Myocyte (in vitro differentiated cells): ENCODE data around the gene ANKRD40CL. TPM values are rescaled to one million over a fixed set of nuclear protein-coding genes. Genes with fewer than 3 reads are reported as not detected.
"Not testable (repeated sequence)": the region's sequence is repeated elsewhere in the genome, so short reads cannot be mapped to it uniquely, and the experiment has no call there.

Experiments
- DNase-seq: peaks from one replicate; pipeline ENCODE4 v3.0.0-alpha.2; 2012; ENCODE audit warnings: low read depth
- polyA plus RNA-seq: library from polyadenylated mRNA; unstranded; fragments of >200 nt; gene quantifications from one replicate; pipeline ENCODE4 v1.2.1, GENCODE V29; 2012; ENCODE audit warnings: missing spikeins
- total RNA-seq: library from RNA; depleted of rRNA; stranded (reverse); fragments of >200 nt; gene quantifications from 2 replicates; pipeline ENCODE4 v1.2.3, GENCODE V29; 2014

Gene ANKRD40CL, protein sequence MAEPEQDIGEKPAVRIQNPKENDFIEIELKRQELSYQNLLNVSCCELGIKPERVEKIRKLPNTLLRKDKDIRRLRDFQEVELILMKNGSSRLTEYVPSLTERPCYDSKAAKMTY
- not detected in 2 replicates for total RNA-seq
- polyA plus RNA-seq, result not detected

DNA sequence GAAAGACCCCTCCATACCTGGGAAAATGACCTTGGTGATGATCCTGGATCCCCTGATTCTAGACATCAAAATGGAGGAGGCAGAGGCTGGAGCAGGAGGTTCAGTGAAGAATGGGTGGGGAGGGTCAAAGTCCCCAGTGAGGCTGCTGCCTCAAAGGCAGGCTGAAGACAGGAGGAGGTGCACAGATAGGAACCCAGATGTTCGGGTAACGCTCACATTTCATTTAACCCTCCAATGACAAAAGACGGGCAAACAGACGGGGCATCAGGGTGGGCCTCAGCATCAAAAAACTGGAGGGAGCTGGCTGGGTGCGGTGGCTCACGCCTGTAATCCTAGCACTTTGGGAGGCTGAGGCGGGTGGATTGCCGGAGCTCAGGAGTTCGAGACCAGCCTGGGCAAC is at the start of gene ANKRD40CL:
ANKRD40CL (minus strand) TSS at position 73 of the 400 bp plus-strand sequence. CDS start 605 bp downstream, outside the sequence.
- no peak for DNase-seq

DNA sequence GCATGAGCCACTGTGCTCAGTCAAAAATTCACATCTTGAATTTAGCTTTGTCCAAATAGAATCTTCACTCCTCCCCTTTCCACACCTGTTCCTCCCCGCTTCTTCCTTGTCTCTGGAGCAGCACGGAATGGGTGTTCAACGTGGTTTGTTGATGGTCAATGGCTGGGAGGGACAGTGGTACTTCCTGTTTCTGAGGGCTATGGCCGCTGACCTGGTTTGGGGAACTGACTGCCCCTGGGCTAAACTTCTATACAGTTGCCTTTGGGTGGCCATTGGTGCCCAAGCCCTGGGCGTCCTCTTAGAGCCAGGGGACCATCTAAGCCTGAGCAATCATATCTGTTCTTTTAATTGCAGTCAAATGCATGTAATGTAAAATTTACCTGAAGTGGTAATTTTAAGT is 49.0 kb upstream of the ANKRD40CL start:
- DNase-seq, result no peak

DNA sequence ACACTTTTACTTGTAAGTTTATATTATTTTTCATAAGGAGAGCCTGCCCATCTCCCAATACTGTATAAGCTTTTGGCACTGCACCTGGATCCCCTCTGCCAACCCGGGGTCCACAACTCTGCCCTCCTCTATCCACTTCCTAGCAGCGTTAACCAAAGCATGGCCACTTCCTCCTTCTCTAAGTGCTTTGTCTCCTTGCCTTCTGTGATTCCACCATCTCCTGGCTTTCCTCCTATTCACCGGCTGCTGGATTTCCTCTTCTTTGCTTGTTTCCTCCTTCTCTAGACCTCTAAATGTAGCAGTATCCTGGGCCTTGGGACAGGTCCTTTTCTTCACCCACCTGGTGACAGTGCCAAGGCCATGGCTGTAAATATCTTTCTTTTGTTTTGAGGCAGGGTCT is 48.1 kb upstream of the ANKRD40CL start:
- DNase-seq, result no peak

DNA sequence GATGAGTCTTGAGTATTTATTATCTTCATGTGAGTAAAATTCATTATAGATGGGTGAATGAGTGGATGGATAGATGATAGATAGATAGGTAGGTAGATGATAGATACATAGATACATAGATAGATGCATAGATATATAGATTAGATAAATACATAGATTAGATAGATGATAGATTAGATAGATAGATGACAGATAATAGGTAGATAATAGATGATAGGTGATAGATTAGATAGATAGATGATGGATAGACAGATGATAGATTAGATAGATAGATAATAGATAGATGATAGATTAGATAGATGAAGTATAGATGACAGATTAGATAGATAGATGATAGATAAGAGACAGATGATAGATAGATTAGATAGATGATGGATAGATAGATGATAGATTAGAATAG is 46.3 kb upstream of the ANKRD40CL start:
- no peak for DNase-seq

DNA sequence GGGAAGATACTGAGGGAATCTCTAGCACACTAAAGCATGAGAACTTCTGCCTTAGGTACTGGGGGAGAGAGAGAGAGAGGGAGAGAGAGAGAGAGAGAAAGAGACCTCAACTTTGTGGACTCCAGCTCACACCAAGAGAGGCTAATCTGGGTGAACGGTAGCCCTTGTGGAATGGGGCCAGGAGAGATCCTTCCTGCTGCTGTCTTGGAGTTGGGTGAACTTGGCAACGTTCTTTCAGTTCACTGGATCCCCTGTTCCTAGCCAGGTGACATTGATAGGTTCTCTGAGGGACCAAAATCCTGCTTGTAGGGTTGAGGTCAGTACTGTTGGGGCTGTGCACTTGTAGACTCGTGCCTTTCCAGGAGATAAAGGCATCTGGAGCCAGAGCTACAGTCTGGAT is 41.6 kb upstream of the ANKRD40CL start:
- DNase-seq, result no peak

DNA sequence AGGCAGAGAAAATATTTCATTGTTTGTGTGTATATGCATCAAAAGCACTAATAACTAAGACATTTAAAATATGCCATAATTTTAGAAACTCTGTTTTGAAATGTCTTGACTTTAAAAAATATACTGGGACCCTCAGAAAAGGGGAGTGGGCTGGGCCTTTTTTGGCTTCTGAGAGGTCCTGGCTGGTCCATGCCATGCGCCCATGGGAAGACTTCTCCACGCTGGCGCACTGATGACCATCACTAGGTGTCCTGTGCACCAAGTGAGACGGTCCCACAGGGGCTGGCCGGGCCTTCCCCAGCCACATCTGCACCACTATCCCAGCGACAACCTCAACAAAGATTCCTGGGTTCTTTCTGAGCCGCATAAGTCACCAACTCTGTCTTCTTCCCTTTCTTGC is 41.1 kb upstream of the ANKRD40CL start:
- DNase-seq, result no peak

DNA sequence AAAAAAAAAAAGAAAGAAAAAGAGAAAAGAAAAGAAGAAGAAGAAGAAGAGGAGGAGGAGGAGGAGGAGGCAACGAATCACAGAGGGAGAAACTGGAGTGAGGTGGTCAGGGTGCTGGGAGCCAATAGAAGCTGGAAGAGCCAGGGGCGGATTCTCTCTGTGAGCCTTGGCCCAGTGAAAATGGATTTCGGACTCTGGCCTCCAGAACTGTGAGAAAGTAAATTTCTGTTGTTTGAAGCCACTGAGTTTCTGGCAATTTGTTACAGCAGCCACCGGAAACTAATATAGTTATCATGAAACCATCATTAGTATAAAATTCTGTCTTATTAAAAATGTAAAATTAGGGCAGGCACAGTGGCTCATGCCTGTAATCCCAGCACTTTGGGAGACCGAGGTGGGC is 40.4 kb upstream of the ANKRD40CL start:
- DNase-seq, result no peak

DNA sequence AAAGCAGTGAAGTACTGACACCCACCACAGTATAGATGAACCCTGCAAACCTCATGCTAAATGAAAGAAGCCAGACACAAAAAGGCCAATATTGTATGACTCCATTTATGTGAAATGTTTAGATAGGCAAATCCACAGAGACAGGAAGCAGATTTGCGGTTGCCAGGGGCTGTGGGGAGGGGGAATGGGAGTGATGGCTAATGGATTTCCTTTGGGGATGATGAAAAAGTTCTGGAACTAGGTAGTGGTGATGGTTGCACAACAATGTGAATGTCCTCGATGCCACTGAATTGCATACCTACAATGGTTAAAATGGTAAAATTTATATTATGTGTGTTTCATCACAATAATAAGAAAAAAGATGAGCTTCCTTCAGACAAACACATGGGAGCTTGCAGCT is 39.7 kb upstream of the ANKRD40CL start:
- DNase-seq, result no peak

DNA sequence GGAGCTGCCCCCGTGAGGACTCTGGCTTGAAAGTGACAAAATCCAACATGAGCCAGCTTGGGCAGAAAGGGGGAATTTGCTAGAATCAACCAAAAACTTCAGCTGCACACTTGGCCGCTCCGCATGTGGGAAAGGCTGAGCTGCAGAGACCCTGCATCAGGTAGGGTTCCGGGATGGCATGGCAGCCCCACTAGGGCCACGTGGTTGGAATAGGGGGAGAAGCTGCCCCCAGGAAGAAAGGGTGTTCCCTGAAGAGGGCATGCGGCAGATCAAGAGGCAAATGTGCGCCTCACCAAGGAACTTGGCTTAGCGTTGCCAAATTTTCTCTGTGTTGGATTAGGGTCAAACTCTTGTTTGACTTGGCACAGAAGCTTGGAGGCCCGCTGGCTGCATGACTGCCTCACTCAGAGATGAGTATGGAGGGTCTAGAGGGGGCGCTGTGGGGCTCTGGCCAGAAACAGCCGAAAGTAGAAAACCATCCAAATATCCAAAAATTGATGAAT is 38.9 kb upstream of the ANKRD40CL start:
- DNase-seq, result no peak

DNA sequence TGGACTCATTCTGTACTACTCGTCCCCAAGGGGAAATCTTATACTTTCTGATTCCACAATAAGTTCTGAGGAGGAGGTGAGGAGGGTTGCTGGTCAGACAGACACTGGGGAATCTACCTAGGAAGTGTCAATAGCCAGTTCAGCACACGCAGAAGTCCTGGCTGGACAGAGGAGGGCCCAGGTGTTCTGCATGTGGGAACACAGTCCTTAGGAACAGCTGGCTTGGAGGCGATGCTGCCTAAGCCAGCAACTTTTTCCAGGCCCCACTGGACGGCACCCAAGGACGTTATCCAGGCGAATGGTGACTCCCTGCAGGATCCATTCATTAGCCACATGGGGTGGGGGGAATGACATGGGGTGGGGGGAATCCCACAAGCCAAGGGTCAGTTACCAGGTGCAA is 38.2 kb upstream of the ANKRD40CL start:
- DNase-seq, result no peak

DNA sequence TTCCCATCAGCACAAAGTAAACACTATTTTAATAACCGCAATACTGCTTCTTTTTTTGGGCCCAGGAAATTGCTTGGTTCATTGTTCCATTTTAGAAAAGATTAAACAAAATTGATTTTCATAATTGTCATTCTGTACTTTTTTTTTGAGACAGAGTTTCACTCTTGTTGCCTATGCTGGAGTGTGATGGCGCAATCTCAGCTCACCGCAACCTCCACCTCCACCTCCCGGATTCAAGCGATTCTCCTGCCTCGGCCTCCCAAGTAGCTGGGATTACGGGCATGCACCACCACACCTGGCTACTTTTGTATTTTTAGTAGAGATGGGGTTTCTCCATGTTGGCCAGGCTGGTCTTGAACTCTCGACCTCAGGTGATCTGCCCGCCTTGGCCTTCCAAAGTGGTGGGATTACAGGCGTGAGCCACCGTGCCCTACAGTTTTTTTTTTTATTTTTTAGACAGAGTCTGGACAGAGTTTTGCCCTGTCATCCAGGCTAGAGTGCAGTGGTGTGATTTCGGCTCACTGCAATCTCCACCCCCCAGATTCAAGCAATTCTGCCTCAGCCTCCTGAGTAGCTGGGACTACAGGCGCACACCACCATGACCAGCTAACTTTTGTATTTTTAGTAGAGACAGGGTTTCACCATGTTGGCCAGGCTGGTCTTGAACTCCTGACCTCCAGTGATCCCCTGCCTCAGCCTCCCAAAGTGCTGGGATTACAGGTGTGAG is 37.6 kb upstream of the ANKRD40CL start:
- not testable (repeated sequence) for DNase-seq

DNA sequence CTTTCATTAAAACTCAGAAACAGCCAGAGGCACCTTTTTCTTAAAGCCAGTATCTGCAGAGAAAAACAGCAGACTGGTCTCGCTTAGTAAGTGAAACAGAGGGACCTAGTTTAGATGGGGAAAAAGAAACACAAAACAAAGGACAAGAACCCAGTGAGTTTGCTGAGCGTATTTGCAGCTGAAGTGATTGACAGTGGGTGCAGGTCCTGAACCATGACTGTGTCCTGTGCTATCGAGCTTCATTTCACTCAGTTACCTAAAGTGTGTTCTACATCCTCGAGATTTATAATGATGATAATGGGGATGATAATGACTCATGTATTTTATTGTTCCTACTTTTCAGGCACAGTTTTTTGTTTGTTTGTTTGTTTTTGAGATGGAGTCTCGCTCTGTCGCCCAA is 36.4 kb upstream of the ANKRD40CL start:
- DNase-seq, result no peak

DNA sequence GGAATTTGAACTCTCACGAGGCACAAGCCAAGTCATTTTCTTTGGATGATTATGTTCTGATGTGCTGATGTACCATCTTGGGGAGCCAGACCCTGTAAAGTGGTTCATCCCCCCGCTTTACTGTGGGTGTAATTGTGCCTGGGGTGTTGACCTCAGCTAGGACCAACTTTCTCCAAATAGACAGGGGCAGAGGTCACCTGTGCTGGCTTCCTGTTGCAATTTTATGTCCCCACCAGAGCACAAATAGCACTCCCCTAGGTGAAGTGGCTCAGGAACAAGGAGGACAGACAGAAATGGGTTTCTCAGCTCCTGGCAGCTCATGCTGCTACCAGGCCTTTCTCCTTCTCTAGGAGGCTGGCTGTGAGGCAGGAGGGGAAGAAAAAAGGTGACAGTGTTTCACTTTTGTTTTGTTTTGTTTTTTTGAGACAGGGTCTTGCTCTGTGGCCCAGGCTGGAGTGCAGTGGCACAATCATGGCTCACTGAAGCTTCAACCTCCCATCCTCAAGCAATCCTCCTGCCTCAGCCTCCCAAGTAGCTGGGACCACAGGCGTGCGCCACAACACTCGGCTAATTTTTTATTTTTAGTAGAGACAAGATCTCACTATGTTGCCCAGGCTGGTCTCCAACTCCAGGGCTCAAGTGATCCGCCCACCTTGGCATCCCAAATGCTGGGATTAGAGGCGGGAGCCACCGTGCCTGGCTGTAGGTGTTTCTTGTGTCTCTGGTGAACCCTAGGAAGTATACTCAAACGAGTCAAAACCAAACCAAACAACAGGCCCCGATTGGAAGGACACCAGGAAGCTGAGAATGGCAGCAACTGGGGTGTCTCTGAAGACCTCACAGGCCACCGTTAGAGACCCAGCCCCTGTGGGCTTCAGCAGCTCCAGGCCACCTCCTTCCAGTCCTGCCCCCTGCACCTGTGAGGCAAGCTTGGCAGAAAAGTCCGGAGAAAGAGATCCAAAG is 35.6 kb upstream of the ANKRD40CL start:
- no peak for DNase-seq

DNA sequence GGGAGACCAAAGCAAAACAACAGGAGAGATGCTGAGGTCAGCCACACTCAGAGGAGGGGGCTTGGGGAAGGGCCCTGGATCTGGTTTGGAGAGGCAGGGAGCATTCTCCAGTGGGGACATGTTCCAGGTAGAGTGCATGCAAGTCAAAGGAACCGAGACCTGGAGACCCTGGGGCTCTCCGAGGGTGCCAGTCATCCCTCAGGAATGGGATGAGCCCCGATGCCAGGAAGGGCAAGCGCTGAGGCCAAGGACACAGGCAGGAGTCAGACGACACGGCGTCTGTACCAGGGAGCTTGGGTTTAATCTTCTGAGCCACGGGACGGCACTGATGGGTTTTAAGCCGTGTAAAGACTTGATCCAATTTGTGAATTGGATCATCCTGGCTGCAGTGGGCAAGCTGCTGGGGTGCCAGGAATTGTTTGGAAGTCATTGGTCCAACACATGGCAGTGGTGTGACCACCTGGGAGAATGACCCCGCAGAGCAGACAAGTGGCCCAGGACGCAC is 32.9 kb upstream of the ANKRD40CL start:
- DNase-seq, result no peak

DNA sequence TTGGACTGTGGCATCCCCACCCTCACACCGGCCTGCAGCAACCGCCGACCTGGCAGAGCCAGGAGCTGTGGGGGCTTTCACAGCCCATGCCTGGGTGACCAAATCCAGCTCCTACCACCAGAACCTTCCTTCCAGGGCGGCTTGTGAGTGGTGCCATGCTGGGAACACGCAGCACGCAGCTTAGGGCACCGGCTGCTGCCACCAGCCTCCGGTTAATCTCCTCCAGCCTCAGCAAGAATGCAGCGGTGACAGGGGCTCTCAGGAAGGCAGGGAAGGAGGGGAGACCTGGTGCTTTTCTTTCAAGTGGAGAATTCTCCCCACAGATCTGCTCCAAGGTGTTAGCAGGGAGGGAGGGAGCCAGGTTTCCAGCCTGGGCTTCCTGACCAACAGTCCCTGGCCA is 32.3 kb upstream of the ANKRD40CL start:
- no peak for DNase-seq

DNA sequence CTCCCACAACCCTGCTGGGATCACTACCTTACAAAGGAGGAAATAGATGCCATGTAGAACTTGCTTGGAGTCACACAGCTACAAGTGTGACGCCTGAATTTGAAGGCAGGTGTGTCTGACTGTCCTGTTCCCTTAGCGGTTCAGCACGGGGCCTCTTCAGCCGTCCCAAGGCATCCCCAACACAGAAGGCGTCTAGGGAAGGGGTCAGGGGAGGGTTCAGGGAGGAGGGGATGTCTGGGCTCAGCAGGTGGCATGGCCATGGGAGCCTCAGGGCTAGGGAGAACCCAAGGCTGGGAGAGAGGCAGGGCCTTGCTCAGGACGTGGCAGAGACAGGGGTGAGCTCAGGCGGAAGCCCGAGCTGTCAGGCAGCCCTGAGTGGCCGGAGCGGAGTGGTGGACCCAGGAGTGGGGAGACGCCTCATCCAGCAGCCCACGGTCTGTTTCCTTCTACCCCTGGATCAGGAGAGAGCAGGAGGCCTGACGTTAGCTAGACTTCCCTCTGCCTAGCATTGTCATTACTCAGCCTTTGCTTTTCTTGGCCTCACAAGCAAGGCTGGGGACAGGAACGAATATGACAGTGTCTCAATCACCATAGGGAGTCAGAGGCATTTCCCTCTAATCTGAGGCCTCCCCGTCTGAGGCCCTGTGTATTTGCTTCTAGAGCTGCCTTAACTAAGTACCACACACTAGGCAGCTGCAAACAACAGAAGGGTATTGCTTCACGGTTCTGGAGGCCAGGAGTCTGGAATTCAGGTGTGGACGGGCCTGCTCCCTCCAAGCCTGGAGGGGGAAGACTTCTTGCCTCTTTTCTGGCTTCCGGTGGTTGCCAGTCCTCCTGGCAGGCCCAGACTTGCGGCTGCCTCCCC is 31.3 kb upstream of the ANKRD40CL start:
- no peak for DNase-seq

DNA sequence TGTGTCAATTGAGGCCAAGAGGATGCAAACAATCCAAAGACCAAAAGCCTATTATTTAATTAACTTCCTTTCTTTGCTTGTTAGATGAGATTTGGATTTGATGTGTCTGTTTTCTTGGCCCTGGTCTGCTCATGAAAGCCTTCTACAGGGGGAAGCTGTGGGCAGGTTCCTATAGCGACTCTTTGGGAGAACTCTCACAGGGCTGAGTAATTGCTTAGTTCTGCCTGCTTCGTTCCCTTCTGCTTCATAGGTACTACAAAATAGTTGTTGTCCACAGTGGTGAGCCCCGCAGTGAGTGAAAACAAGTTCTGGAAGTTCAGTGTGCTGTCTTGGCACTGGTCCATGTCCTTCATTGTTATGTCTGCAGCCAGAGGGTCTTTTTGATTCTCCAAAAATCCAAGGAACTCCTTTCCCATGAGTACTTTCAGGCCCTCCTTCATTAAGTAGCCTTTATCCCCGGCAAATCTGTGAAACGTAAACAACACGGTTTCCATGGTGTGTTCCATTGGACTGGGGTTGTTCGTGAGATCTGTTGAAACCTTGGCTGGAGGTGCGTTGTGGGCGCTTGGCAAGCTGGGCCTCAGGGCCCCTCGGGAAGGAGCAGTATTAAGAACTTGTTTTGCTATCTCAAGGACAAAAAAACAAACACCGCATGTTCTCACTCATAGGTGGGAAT is 30.0 kb upstream of the ANKRD40CL start:
- DNase-seq, result no peak

DNA sequence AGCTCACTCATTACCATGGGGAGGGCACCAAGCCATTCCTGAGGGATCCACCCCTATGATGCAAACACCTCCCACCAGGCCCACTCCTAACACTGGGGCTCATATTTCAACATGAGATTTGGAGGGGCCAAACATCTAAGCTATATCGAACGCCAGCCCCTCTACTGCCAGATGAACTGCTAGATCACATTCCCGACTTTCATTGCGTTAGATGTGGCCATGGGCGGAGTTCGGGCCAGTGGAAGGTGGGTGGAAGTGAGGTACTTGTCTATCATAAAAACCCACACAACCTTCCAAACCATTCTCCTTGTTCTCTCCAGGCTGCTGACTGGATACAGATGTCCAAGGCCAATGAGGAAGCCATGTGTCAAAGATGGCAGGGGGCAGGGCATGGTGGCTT is 27.0 kb upstream of the ANKRD40CL start:
- DNase-seq, result no peak

DNA sequence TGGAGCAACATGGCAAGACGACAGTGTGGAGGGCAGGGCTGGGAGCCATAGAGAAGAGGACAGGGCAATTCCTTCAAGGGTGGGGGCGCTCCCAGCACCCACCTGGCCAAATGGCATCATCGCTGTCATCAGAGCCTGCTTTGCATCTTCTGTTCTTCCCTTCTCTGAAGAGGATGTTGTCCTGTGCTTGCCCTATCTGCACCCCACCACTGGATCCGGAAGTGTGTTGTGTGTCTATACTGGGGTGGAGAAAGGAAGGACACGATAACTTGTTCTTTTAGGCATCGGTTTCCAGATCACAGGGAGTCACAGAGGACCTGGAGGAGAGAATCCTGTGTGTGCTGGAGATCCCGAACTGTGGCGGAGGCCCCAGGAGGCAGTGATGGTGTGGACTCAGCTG is 25.7 kb upstream of the ANKRD40CL start:
- DNase-seq, result no peak

DNA sequence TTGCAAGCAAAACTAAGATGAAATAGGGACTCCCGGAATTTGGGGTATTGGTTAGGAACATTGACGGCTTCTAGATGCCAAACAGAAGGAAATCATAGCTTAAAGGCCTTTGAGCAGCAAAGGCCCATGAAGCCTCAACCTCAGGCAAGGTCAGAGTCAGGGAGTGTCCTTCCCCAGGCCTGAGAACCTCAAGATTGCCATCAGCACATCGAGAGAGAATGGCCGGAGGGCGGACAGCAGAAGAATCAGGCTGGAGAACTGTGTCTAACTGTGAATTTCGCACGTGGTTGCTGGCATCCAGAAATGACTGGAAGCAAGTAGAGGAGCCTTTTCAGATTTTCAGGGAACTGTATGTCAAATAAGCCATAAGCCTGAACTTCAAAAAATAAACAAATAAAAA is 24.8 kb upstream of the ANKRD40CL start:
- no peak for DNase-seq
